Lower leg skin (tissue), 4 donors: Measurements from ENCODE around the gene DENND5A. TPM values are rescaled to one million over a fixed set of nuclear protein-coding genes. Genes with fewer than 3 reads are reported as not detected.

Source experiments
- DNase-seq, 2 donors: peaks; one replicate each; pipeline ENCODE4 v3.0.0-alpha.2; 2019; ENCODE audit warnings: low spot score in 2 of 2
- H3K4me3 ChIP-seq: fragments of 200-600 bp; sonication (generic); 2 replicates; pipeline ENCODE4 v1.5.1; 2017; ENCODE audit warnings: mild to moderate bottlenecking, low read depth; ENCODE audit not compliant: poor library complexity, severe bottlenecking
- POLR2A ChIP-seq, 2 donors: fragments of 450-650 bp; IDR thresholded peaks; one replicate each; pipeline ENCODE4 v1.6.1; 2016 to 2017; ENCODE audit warnings: antibody characterized with exemption in 2 of 2, mild to moderate bottlenecking in 1 of 2, moderate library complexity in 1 of 2
- WGBS, 2 donors: methylation state at CpG; one replicate each; pipeline ENCODE4 v1.1.5; 2018; 5-methylcytosine and 5-hydroxymethylcytosine counted together
- intact Hi-C: fragments of 100-400 bp; cut with DNase I; formaldehyde crosslinking; loops from one replicate; pipeline ENCODE4 v1.15.0; 2023; ENCODE audit warnings: low total_unique reads
- total RNA-seq, 4 donors: library from RNA; depleted of rRNA; stranded (reverse); fragments of >200 nt; gene quantifications; one replicate each; pipeline ENCODE4 v1.1.0, GENCODE V29; 2016
- TF ChIP-seq, protein P1 (sequence below), 3 donors: fragments of 450-650 bp; IDR thresholded peaks; one replicate each; pipeline ENCODE4 v1.5.1; 2016; ENCODE audit warnings: antibody characterized with exemption in 3 of 3, mild to moderate bottlenecking in 3 of 3, moderate library complexity in 2 of 3

DENND5A gene
- total RNA-seq, 4 donors from 2014 or later: 21.2 to 34.1 (median 28.7) TPM

GRCh38 chr11:9118277-9118676 is 146.9 kb downstream of the DENND5A start:
- WGBS, 2 donors: 87 to 90% methylated on average over 2 of the region's 2 CpGs
- intact Hi-C loops: no loop called here
- TF ChIP-seq, protein P1, sequence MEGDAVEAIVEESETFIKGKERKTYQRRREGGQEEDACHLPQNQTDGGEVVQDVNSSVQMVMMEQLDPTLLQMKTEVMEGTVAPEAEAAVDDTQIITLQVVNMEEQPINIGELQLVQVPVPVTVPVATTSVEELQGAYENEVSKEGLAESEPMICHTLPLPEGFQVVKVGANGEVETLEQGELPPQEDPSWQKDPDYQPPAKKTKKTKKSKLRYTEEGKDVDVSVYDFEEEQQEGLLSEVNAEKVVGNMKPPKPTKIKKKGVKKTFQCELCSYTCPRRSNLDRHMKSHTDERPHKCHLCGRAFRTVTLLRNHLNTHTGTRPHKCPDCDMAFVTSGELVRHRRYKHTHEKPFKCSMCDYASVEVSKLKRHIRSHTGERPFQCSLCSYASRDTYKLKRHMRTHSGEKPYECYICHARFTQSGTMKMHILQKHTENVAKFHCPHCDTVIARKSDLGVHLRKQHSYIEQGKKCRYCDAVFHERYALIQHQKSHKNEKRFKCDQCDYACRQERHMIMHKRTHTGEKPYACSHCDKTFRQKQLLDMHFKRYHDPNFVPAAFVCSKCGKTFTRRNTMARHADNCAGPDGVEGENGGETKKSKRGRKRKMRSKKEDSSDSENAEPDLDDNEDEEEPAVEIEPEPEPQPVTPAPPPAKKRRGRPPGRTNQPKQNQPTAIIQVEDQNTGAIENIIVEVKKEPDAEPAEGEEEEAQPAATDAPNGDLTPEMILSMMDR (IDR thresholded peaks at IDR 0.05): no peak
- TF ChIP-seq POLR2A (IDR thresholded peaks at IDR 0.05): no peak
- no peak overlapping the region for H3K4me3 ChIP-seq
- DNase-seq: no peak

DNA sequence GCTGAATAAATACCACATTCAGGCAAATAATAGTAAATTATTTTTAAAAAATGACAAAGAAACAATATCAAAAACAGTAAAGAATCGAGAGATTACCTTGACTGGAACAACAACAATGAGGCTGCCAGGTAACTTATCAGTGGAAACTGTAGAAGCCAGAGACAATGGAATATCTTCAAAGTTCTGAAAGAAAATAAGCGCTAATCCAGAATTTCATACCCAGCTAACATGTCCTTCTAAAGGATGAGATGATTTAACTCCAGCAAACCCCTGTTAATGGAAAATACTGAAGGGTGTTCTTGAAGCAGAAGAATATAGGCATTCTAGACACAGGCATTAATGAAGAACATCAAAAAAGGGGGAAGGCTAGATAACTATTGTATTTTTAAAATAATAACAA is 153.1 kb downstream of the DENND5A start:
- TF ChIP-seq, protein P1 (IDR thresholded peaks at IDR 0.05): no peak
- no peak for TF ChIP-seq POLR2A (IDR thresholded peaks at IDR 0.05)
- 96 to 97% methylated on average over 2 of the region's 2 CpGs for WGBS, 2 donors

DNA sequence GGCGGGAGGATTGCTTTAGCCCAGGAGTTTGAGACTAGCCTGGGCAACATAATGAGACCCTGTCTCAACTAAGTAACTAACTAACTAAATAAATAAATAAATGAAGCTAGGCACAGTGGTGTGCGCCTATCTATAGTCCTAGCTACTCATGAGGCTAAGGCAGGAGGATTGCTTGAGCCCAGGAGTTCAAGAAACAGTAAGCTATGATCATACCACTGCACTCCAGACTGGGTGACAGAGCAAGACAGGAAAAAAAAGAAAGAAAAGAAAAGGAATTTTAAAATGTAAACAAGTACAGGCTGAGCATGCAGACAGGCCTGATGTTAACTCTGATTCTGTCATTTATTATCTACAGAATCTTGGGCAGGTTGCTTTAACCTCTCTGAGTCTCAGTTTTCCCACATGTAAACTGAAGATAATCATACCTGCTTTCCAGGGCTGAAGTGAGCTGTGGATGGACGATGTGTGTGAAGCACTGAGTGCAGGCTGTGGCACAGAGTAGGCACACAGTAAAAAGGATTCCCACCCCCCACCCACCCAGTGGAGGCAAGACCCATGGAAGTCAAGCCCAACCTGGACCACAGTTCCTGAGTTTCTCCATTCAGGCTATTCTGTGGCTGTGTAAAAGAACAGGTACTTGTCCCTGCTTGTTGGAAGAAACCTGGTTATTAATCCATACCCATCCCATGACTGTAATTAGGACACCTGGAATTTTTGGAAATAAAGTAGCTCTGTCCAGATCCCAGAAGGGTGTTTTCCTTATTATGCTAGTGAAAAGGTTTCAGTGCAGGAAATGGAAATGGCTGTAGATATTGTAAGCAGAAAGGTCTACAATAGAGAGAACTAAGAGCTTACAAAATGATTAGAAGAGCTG is 155.1 kb downstream of the DENND5A start:
- WGBS, 2 donors: 71 to 78% methylated on average over 3 of the region's 3 CpGs

More for the DNA sequence above, 153.1 kb downstream of the DENND5A start:
- intact Hi-C loops: no loop called here
- no peak for DNase-seq
- H3K4me3 ChIP-seq: no peak overlapping the region

DNA sequence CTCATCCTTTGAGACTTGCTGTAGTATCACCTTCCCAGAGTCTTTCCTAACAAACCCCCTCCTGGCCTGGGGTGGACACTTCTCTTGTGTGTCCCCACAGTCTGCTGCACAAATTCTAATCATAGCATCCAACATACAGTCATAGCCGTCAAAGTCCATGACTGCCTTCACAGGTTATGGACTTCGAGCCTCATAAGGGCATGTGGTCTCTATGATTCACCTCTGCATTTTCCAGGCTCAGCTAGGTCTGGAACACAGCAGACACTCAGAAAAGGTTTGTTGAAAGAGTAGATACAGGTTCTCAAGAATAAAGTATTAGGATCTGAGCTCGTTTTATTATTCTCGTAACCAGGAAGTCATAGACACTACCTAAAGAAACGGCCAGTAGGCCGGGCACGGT is 160.6 kb downstream of the DENND5A start:
- DNase-seq: no peak
- intact Hi-C loops: no loop called here
- WGBS, 2 donors: 95 to 97% methylated on average over 7 of the region's 7 CpGs
- TF ChIP-seq POLR2A (IDR thresholded peaks at IDR 0.05): no peak
- TF ChIP-seq, protein P1 (IDR thresholded peaks at IDR 0.05): no peak
- no peak overlapping the region for H3K4me3 ChIP-seq

More for the DNA sequence above, 155.1 kb downstream of the DENND5A start:
- H3K4me3 ChIP-seq: no peak overlapping the region
- no peak for DNase-seq
- intact Hi-C loops: no loop called here
- TF ChIP-seq, protein P1 (IDR thresholded peaks at IDR 0.05): no peak
- TF ChIP-seq POLR2A (IDR thresholded peaks at IDR 0.05): no peak

DNA sequence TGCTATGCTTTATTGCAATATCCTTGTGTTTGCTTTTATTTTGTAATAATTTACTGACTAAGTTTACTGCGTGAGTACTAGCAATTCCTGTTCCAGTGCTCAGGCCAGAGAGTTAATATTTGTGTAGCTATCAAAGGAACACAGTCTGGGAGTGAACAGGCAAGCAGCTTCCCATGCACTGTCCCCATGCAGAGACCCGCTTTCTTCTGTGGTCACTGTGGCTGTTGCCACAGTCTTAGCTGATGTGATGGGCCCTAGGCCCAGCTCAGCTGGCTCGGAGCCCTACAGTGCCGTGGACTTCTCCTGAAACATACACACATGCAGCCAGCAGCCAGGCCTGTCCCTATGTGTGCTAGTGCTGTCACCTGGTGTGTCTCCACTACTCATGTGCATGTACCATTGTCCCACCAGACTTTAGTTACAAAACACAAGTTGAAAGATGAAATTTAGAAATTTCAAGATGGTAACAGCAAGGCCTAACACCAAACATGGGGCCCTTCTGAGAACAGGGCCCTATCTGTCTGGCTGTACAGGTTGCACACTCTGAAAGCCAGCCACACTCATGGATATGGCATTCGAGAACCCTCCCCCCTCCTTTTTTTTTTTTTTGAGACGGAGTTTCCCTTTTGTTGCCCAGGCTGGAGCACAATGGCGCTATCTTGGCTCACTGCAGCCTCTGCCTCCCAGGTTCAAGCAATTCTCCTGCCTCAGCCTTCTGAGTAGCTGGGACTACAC is 161.4 kb downstream of the DENND5A start:
- no peak for TF ChIP-seq POLR2A (IDR thresholded peaks at IDR 0.05)
- TF ChIP-seq, protein P1 (IDR thresholded peaks at IDR 0.05): no peak
- DNase-seq: no peak
- intact Hi-C loops: no loop called here
- H3K4me3 ChIP-seq: no peak overlapping the region
- 93% methylated on average over 7 of the region's 7 CpGs for WGBS, 2 donors
